Neural cell (in vitro differentiated cells): Measurements from ENCODE around the gene ODC1. TPM values are rescaled to one million over a fixed set of nuclear protein-coding genes. Genes with fewer than 3 reads are reported as not detected.

Experiments
- H2AFZ ChIP-seq: fragments of 200-600, 300-800 bp; sonication (generic), shearing (Covaris generic); 2 replicates; pipeline ENCODE4 v1.6.0; 2014; ENCODE audit warnings: low read depth, mild to moderate bottlenecking, antibody characterized with exemption, low read length, moderate library complexity
- H3F3A ChIP-seq: fragments of 200-600 bp; shearing (Covaris generic); 2 replicates; pipeline ENCODE4 v1.6.1; 2016; ENCODE audit warnings: mild to moderate bottlenecking, moderate library complexity, mixed read lengths, antibody characterized with exemption, low read length; ENCODE audit not compliant: insufficient read depth, poor library complexity, severe bottlenecking
- H3K27ac ChIP-seq: fragments of 200-600, 300-800 bp; sonication (generic), shearing (Covaris generic); 2 replicates; pipeline ENCODE4 v1.5.1; 2014; ENCODE audit warnings: mild to moderate bottlenecking, low read length, moderate library complexity
- H3K27me3 ChIP-seq: fragments of 300-800, 200-600 bp; sonication (generic), shearing (Covaris generic); 2 replicates; pipeline ENCODE4 v1.6.0; 2014; ENCODE audit warnings: mild to moderate bottlenecking, low read depth, low read length, moderate library complexity; ENCODE audit not compliant: insufficient read depth
- H3K36me3 ChIP-seq: fragments of 300-800, 200-600 bp; sonication (generic), shearing (Covaris generic); 2 replicates; pipeline ENCODE4 v1.5.1; 2014; ENCODE audit warnings: mild to moderate bottlenecking, antibody characterized with exemption, low read length, moderate library complexity; ENCODE audit not compliant: insufficient read depth
- H3K4me2 ChIP-seq: fragments of 300-800, 200-600 bp; sonication (generic), shearing (Covaris generic); 2 replicates; pipeline ENCODE4 v1.6.0; 2014; ENCODE audit warnings: mild to moderate bottlenecking, low read length
- H3K4me3 ChIP-seq: fragments of 300-800, 200-600 bp; sonication (generic), shearing (Covaris generic); 2 replicates; pipeline ENCODE4 v1.5.1; 2014; ENCODE audit warnings: mild to moderate bottlenecking, low read length, moderate library complexity
- H3K79me2 ChIP-seq: fragments of 200-600 bp; shearing (Covaris generic); replicated peaks from 2 replicates; pipeline ENCODE4 v1.6.0; 2014; ENCODE audit warnings: mild to moderate bottlenecking, low read length, moderate library complexity; ENCODE audit not compliant: insufficient read depth
- H3K9ac ChIP-seq: fragments of 300-800, 200-600 bp; sonication (generic), shearing (Covaris generic); 2 replicates; pipeline ENCODE4 v1.6.1; 2016; ENCODE audit warnings: mild to moderate bottlenecking, low read length, mixed read lengths
- H3K9me2 ChIP-seq: fragments of 200-600 bp; shearing (Covaris generic); 2 replicates; pipeline ENCODE4 v1.6.1; 2016; ENCODE audit warnings: mild to moderate bottlenecking, low read length, mixed read lengths; ENCODE audit not compliant: insufficient read depth
- H3K9me3 ChIP-seq: fragments of 200-600, 300-800 bp; sonication (generic), shearing (Covaris generic); 2 replicates; pipeline ENCODE4 v1.6.1; 2016; ENCODE audit warnings: mild to moderate bottlenecking, mixed run types, low read length, moderate library complexity, mixed read lengths
- H4K20me1 ChIP-seq: fragments of 200-600 bp; shearing (Covaris generic); 2 replicates; pipeline ENCODE4 v1.6.1; 2016; ENCODE audit warnings: mild to moderate bottlenecking, mixed run types; ENCODE audit not compliant: insufficient read depth
- CTCF ChIP-seq: fragments of 450-650 bp; IDR thresholded peaks from 2 replicates; pipeline ENCODE4 v1.5.1; 2014; ENCODE audit warnings: antibody characterized with exemption, mild to moderate bottlenecking, moderate library complexity; ENCODE audit not compliant: poor library complexity, severe bottlenecking
- EP300 ChIP-seq: fragments of 450-650 bp; conservative IDR thresholded peaks from 2 replicates; pipeline ENCODE4 v1.6.1; 2014; ENCODE audit warnings: antibody characterized with exemption, mild to moderate bottlenecking, moderate library complexity; ENCODE audit not compliant: poor library complexity, severe bottlenecking
- EZH2 ChIP-seq: fragments of 200-600, 300-800 bp; shearing (Covaris generic), sonication (generic); IDR thresholded peaks from 2 replicates; pipeline ENCODE4 v1.6.1; 2014; ENCODE audit warnings: antibody characterized with exemption, low read length, borderline replicate concordance, mild to moderate bottlenecking; ENCODE audit not compliant: insufficient read depth, poor library complexity, severe bottlenecking
- MXI1 ChIP-seq: fragments of 450-650 bp; conservative IDR thresholded peaks from 2 replicates; pipeline ENCODE4 v1.6.1; 2014; ENCODE audit warnings: antibody characterized with exemption, mild to moderate bottlenecking; ENCODE audit not compliant: poor library complexity, severe bottlenecking
- POLR2AphosphoS5 ChIP-seq: IDR thresholded peaks from 2 replicates; pipeline ENCODE4 v1.6.1; 2012
- RAD21 ChIP-seq: fragments of 450-650 bp; conservative IDR thresholded peaks from 2 replicates; pipeline ENCODE4 v1.6.1; 2014; ENCODE audit warnings: antibody characterized with exemption, mild to moderate bottlenecking, moderate library complexity
- REST ChIP-seq: IDR thresholded peaks from 2 replicates; pipeline ENCODE4 v1.6.1; 2012; ENCODE audit warnings: borderline replicate concordance
- SMC3 ChIP-seq: fragments of 450-650 bp; conservative IDR thresholded peaks from 2 replicates; pipeline ENCODE4 v1.6.1; 2014; ENCODE audit warnings: antibody characterized with exemption, mild to moderate bottlenecking, moderate library complexity; ENCODE audit not compliant: poor library complexity
- TAF1 ChIP-seq: IDR thresholded peaks from 2 replicates; pipeline ENCODE4 v1.6.1; 2012; ENCODE audit warnings: low read depth
- polyA plus RNA-seq: library from polyadenylated mRNA; depleted of rRNA; stranded (reverse); fragments of >200 nt; gene quantifications from 2 replicates; pipeline ENCODE4 v1.2.3, GENCODE V29; 2014

ODC1 gene
- polyA plus RNA-seq, 1 donor from 2014 or later, result 1,107 TPM

GRCh38 chr2:10433264-10433946, 14.7 kb downstream of the ODC1 start:
- H2AFZ ChIP-seq, result no peak overlapping the region
- no peaks in the 10 kb centered on the region for H3K9me3 ChIP-seq
- no peaks in the 10 kb centered on the region for H3K9me2 ChIP-seq

More at GRCh38 chr2:10433264-10433946, 14.7 kb downstream of the ODC1 start:
- Histone ChIP-seq H3K9ac (no peak overlapping the region), H3K36me3 (no peaks in the 10 kb centered on the region), H4K20me1 (no peaks in the 10 kb centered on the region), H3K79me2 (no peaks in the 10 kb centered on the region), H3F3A (no peaks in the 10 kb centered on the region), H3K27ac (no peak overlapping the region), H3K27me3 (peaks cover 6% of the 10 kb centered on the region), H3K4me3 (no peak overlapping the region), H3K4me2 (no peak overlapping the region)
- TF ChIP-seq CTCF (no peak), TAF1 (no peak), RAD21 (no peak), EP300 (no peak), EZH2 (no peak), MXI1 (no peak), REST (no peak), SMC3 (no peak), POLR2AphosphoS5 (no peak)
